ENCODE data around the gene DKKL1. TPM values are rescaled to one million over a fixed set of nuclear protein-coding genes. Genes with fewer than 3 reads are reported as not detected.
A peak's percentile ranks its signal among the peaks of the same experiment; 100 is the strongest.

The DKKL1 gene
- total RNA-seq, 1 experiment from 2014 or later = 0.95 TPM

DNA sequence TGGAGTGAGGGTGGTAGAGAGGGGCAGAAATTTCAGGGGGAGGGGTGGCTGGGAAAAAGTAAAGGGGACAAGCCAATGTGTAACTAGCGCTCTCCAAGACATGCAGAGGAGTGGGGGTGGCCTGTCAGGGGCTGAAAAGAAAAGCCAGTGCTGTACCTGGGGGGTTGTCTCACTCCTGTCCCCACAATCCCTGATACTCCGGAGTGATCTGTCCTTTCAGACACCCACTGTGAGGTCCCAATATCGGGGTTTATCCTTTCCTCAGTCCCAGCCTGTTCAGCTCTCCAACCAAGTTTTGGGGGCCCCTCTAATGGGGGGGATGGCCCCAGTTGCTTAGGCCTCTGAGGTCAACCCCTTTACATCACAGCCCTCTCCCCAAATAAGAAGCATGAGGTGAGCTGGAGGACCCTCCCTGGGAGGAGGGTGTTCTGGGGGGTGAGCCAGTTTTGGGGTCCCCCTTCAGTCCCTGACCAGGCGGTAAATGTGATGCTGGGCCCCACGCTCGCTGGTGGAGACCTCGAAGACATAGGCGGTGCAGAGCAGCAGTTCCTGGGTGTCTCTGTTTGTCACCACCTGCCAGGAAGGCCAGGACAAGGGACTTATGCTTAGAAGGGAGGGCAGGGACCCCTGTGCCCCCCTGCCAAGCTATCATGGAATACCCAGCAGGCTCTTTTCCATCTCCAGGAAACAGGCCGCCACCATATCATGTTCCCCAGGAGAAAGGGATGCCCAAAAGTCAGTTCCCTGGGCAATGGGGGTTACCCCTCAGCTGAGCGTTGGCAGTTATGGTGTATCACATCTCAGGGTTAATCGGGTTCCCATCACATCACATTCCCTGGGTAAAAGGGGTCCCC, 22.6 kb upstream of the DKKL1 start:
- intact Hi-C loops (cut with micrococcal nuclease; ENCODE audit: unreplicated experiment) = no loop called here
- Histone ChIP-seq H3K9me3 (ENCODE audit: control insufficient read depth, insufficient read depth, low read depth, low read length) (no peaks in the 10 kb centered on the region), H3K27ac (ENCODE audit: low read length) (no peak overlapping the region), H3K4me1 (ENCODE audit: control insufficient read depth, insufficient read depth, low read length) (peaks cover 3% of the 10 kb centered on the region; the same call in 1 of the 2 replicates), H3K36me3 (ENCODE audit: control insufficient read depth, insufficient read depth, low read length) (no peaks in the 10 kb centered on the region), H3K4me3 (ENCODE audit: low read depth in 2 of 2, low read length in 2 of 2) (no peak overlapping the region), H3K27me3 (ENCODE audit: control insufficient read depth, insufficient read depth, low read length) (no peaks in the 10 kb centered on the region)
- DNase-seq (ENCODE audit: low read depth, low spot score) (no peak), ATAC-seq (no peak)
- TF ChIP-seq, protein P1, sequence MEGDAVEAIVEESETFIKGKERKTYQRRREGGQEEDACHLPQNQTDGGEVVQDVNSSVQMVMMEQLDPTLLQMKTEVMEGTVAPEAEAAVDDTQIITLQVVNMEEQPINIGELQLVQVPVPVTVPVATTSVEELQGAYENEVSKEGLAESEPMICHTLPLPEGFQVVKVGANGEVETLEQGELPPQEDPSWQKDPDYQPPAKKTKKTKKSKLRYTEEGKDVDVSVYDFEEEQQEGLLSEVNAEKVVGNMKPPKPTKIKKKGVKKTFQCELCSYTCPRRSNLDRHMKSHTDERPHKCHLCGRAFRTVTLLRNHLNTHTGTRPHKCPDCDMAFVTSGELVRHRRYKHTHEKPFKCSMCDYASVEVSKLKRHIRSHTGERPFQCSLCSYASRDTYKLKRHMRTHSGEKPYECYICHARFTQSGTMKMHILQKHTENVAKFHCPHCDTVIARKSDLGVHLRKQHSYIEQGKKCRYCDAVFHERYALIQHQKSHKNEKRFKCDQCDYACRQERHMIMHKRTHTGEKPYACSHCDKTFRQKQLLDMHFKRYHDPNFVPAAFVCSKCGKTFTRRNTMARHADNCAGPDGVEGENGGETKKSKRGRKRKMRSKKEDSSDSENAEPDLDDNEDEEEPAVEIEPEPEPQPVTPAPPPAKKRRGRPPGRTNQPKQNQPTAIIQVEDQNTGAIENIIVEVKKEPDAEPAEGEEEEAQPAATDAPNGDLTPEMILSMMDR (IDR thresholded peaks at IDR 0.05) = no peak
- TF ChIP-seq, protein P2, sequence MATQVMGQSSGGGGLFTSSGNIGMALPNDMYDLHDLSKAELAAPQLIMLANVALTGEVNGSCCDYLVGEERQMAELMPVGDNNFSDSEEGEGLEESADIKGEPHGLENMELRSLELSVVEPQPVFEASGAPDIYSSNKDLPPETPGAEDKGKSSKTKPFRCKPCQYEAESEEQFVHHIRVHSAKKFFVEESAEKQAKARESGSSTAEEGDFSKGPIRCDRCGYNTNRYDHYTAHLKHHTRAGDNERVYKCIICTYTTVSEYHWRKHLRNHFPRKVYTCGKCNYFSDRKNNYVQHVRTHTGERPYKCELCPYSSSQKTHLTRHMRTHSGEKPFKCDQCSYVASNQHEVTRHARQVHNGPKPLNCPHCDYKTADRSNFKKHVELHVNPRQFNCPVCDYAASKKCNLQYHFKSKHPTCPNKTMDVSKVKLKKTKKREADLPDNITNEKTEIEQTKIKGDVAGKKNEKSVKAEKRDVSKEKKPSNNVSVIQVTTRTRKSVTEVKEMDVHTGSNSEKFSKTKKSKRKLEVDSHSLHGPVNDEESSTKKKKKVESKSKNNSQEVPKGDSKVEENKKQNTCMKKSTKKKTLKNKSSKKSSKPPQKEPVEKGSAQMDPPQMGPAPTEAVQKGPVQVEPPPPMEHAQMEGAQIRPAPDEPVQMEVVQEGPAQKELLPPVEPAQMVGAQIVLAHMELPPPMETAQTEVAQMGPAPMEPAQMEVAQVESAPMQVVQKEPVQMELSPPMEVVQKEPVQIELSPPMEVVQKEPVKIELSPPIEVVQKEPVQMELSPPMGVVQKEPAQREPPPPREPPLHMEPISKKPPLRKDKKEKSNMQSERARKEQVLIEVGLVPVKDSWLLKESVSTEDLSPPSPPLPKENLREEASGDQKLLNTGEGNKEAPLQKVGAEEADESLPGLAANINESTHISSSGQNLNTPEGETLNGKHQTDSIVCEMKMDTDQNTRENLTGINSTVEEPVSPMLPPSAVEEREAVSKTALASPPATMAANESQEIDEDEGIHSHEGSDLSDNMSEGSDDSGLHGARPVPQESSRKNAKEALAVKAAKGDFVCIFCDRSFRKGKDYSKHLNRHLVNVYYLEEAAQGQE (IDR thresholded peaks at IDR 0.05; ENCODE audit: insufficient read depth in 1 of 2, low read depth in 2 of 2, low read length in 1 of 2) = no peak
- no peak for TF ChIP-seq TCF7L2 (IDR thresholded peaks at IDR 0.05; ENCODE audit: low read depth, low read length)
- TF ChIP-seq POLR2AphosphoS5 (IDR thresholded peaks at IDR 0.05; ENCODE audit: low read depth, low read length) = no peak
- no peak for TF ChIP-seq SIN3A (IDR thresholded peaks at IDR 0.05; ENCODE audit: borderline replicate concordance, insufficient read depth, low read depth, low read length)
- CTCF ChIA-PET = no interaction called here
- POLR2A ChIA-PET = no interaction called here
- in situ Hi-C loops (cut with HindIII; ENCODE audit: low pct_unique_long_range_greater_than_20kb, low sequenced_read_pairs) = no loop called here
- TSS peak; percentile 74 for BruUV-seq (replicated peaks)

DNA sequence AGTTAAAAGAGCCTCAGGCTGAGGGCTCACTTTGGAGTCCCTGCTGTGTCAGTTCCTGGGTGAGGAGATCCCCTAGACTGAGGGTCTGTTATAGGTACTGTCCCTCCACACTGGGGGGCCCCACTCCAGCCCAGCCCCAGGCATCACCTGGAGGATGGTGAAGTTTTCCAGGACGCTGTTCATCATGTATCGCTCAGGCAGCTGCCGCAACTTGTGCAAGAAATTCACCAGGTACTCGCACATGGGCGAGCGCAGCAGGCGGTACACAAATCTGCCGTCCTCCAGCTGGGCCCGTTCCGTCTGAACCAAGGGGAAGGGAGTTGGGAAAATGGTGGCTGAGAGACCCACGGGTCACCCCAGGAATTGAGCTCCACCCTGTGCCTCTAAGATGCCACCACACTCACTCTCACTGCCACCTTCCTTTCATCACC, 21.4 kb upstream of the DKKL1 start:
- CTCF ChIA-PET = no interaction called here
- no peak overlapping the region for H3K27ac ChIP-seq (ENCODE audit: low read length)
- H3K4me3 ChIP-seq (ENCODE audit: low read depth in 2 of 2, low read length in 2 of 2) = no peak overlapping the region
- TF ChIP-seq, protein P1 (IDR thresholded peaks at IDR 0.05) = no peak
- TF ChIP-seq POLR2AphosphoS5 (IDR thresholded peaks at IDR 0.05; ENCODE audit: low read depth, low read length) (no peak), SIN3A (IDR thresholded peaks at IDR 0.05; ENCODE audit: borderline replicate concordance, insufficient read depth, low read depth, low read length) (no peak)
- no peak for ATAC-seq
- POLR2A ChIA-PET = no interaction called here
- DNase-seq (ENCODE audit: low read depth, low spot score) = no peak
- no TSS peak for BruUV-seq (replicated peaks)
- H3K36me3 ChIP-seq (ENCODE audit: control insufficient read depth, insufficient read depth, low read length) = no peaks in the 10 kb centered on the region; the same call in none of the 2 replicates
- H3K9me3 ChIP-seq (ENCODE audit: control insufficient read depth, insufficient read depth, low read depth, low read length) = no peaks in the 10 kb centered on the region
- in situ Hi-C loops (cut with HindIII; ENCODE audit: low pct_unique_long_range_greater_than_20kb, low sequenced_read_pairs) (no loop called here), intact Hi-C loops (cut with micrococcal nuclease; ENCODE audit: unreplicated experiment) (no loop called here)
- H3K4me1 ChIP-seq (ENCODE audit: control insufficient read depth, insufficient read depth, low read length) = peaks cover 3% of the 10 kb centered on the region; the same call in 1 of the 2 replicates
- H3K27me3 ChIP-seq (ENCODE audit: control insufficient read depth, insufficient read depth, low read length) = no peaks in the 10 kb centered on the region

All from Panc1 (cell line).